Astrocyte (in vitro differentiated cells and primary cell): ENCODE measurements around the gene EED.

Experiments
- EZH2 ChIP-seq: IDR thresholded peaks from 2 replicates; pipeline ENCODE4 v1.6.1; 2012; ENCODE audit warnings: mild to moderate bottlenecking, low read length, inconsistent platforms; ENCODE audit not compliant: insufficient read depth
- TF ChIP-seq, protein P1 (sequence below): IDR thresholded peaks from 2 replicates; pipeline ENCODE4 v1.5.1; 2011; ENCODE audit warnings: low read depth, mild to moderate bottlenecking, inconsistent platforms, low read length, moderate library complexity; ENCODE audit not compliant: insufficient read depth

DNA sequence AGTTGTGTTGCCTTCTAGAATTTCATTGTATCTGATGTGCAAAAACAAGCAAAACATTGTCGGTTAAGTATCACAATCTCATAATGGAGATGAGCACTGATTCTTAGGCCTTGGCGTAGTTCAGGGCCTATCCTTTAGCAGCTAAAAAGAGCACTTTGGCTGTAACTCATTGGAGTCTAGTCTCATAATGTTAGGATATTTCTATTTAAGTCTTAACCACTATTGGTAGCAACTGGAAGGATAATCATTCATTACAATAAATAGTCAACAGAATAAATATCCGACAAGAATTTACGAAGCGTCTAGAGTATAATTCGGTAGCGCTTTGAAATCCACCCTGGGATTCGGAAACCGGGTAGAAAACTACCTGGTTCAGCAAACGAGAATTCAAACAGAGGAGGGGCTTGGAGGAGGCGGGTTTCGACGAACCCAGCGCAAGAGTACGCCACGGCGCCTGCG, 461 bp upstream of the EED start:
- TF ChIP-seq, protein P1, sequence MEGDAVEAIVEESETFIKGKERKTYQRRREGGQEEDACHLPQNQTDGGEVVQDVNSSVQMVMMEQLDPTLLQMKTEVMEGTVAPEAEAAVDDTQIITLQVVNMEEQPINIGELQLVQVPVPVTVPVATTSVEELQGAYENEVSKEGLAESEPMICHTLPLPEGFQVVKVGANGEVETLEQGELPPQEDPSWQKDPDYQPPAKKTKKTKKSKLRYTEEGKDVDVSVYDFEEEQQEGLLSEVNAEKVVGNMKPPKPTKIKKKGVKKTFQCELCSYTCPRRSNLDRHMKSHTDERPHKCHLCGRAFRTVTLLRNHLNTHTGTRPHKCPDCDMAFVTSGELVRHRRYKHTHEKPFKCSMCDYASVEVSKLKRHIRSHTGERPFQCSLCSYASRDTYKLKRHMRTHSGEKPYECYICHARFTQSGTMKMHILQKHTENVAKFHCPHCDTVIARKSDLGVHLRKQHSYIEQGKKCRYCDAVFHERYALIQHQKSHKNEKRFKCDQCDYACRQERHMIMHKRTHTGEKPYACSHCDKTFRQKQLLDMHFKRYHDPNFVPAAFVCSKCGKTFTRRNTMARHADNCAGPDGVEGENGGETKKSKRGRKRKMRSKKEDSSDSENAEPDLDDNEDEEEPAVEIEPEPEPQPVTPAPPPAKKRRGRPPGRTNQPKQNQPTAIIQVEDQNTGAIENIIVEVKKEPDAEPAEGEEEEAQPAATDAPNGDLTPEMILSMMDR: no peak
- TF ChIP-seq EZH2: no peak
